NCI-H1092 (cell line): ENCODE data around the gene SDHAF2.
"Not testable (repeated sequence)": the region's sequence is repeated elsewhere in the genome, so short reads cannot be mapped to it uniquely, and the experiment has no call there.

ENCODE experiments used
- DNase-seq: peaks from one replicate; lab custom pipeline; 2025; lab: John Stamatoyannopoulos, UW

The SDHAF2 gene

GRCh38 chr11:61476371-61476770 lies 46.4 kb downstream of the SDHAF2 start:
- DNase-seq: no peak

- DNase-seq: no peak
These were observed 47.2 kb downstream of the SDHAF2 start for GRCh38 chr11:61477126-61477525.

GRCh38 chr11:61477727-61478148 lies 47.8 kb downstream of the SDHAF2 start:
- no peak for DNase-seq

- not testable (repeated sequence) for DNase-seq
These were observed 49.6 kb downstream of the SDHAF2 start for GRCh38 chr11:61479360-61480058.

- DNase-seq: no peak
These were observed 50.5 kb downstream of the SDHAF2 start for GRCh38 chr11:61480261-61480993.

- peak; percentile 63 for DNase-seq
These were observed 51.0 kb downstream of the SDHAF2 start for GRCh38 chr11:61480994-61481335.

GRCh38 chr11:61481806-61482205 lies 51.9 kb downstream of the SDHAF2 start:
- DNase-seq: no peak

- DNase-seq: no peak
These were observed 52.6 kb downstream of the SDHAF2 start for GRCh38 chr11:61482513-61482912.

- DNase-seq: no peak
These were observed 54.6 kb downstream of the SDHAF2 start for GRCh38 chr11:61484541-61484940.

GRCh38 chr11:61485080-61485479 lies 55.2 kb downstream of the SDHAF2 start:
- DNase-seq: no peak

- DNase-seq: no peak
These were observed 56.2 kb downstream of the SDHAF2 start for GRCh38 chr11:61486011-61486620.

GRCh38 chr11:61486779-61487178 lies 56.9 kb downstream of the SDHAF2 start:
- no peak for DNase-seq

- no peak for DNase-seq
These were observed 57.6 kb downstream of the SDHAF2 start for GRCh38 chr11:61487342-61488025.

- DNase-seq: no peak
These were observed 58.8 kb downstream of the SDHAF2 start for GRCh38 chr11:61488651-61489291.

- no peak for DNase-seq
These were observed 60.2 kb downstream of the SDHAF2 start for GRCh38 chr11:61489833-61490721.

GRCh38 chr11:61491736-61492395 lies 61.9 kb downstream of the SDHAF2 start:
- DNase-seq: no peak

GRCh38 chr11:61494381-61494961 lies 64.5 kb downstream of the SDHAF2 start:
- DNase-seq: peak; percentile 35

- DNase-seq: peak; percentile 52
These were observed 66.1 kb downstream of the SDHAF2 start for GRCh38 chr11:61495801-61496601.
